HL-60 (cell line): ENCODE data around the gene MEX3A.

Experiments used
- CTCF ChIP-seq: IDR thresholded peaks from one replicate; pipeline ENCODE4 v1.5.1; 2011; ENCODE audit warnings: low read length, control low read depth, inconsistent platforms; ENCODE audit not compliant: insufficient read depth
- POLR2AphosphoS5 ChIP-seq: IDR thresholded peaks from 2 replicates; pipeline ENCODE4 v1.6.1; 2012; ENCODE audit warnings: low read depth
- REST ChIP-seq: IDR thresholded peaks from 2 replicates; pipeline ENCODE4 v1.6.1; 2012; ENCODE audit warnings: low read depth; ENCODE audit not compliant: insufficient replicate concordance
- SPI1 ChIP-seq: IDR thresholded peaks from 2 replicates; pipeline ENCODE4 v1.6.1; 2012; ENCODE audit warnings: low read depth, mild to moderate bottlenecking, borderline replicate concordance

- TF ChIP-seq REST (no peak), CTCF (no peak), POLR2AphosphoS5 (peak; percentile 62; the same call in 1 of the 2 replicates), SPI1 (no peak)
Observed at GRCh38 chr1:156114101-156114918, 32.0 kb upstream of the MEX3A start, which contains the start of gene LMNA.
